NCI-H2196 treated with DMSO at 0.1 percent for 48 hours (cell line): ENCODE results near the gene MACROD1.

Source experiments
- DNase-seq: peaks from one replicate; lab custom pipeline; 2025; ENCODE audit not compliant: unreplicated experiment; lab: John Stamatoyannopoulos, UW

The MACROD1 gene

DNA sequence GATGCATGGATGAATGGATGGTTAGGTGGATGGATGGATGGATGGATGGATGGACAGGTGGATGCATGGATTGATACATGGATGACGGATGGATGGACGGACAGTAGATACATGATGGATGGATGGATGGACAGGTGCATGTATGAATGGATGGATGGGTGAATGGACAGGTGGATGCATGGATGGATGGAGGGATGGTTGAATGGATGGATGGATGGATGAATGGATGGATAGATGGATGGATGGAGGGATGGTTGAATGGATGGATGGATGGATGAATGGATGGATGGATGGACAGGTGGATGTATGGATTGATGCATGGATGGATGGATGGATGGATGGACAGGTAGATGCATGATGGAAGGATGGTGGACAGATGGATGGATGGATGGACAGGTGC lies 51.7 kb downstream of the MACROD1 start:
- DNase-seq: no peak

DNA sequence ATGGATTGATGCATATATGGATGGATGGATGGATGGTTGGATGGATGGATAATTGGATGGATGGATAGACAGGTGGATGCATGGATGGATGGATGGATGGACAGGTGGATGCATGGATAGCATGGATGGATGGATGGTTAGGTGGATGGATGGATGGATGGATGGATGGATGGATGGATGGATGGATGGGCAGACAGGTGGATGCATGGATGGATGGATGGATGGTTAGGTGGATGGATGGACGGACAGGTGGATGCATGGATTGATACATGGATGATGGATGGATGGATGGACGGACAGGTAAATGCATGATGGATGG lies 52.5 kb downstream of the MACROD1 start:
- DNase-seq: no peak

DNA sequence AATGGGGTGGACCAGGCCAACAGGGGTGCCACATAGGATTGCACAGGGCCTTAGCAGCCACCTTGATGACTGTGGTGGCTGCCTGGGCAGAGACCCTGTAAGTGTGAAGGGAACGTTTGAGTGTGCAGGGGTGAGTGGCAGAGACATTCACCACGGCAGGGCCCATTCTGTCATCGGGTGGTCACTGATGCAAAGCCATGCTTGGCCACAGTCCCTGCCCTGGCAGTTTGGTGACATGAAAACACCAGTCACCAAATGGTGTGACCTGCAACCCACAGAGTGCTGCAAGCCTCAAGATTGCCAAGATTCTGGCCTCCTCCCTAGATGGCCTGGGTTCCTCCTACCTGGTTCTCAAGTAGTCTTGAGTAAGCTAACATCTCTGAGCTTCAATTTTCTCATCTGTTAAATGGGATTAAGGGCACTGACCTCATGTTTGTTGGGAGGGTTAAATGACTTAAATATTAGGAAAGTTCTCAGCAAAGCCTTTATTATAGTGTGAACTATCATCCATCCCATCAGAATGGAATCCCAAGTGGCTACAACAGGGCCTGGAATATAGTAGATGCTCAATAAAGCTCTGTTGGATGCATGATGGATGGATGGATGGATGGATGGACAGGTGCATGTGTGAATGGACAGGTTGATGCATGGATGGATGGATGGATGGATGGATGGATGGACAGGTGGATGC lies 53.0 kb downstream of the MACROD1 start:
- no peak for DNase-seq

DNA sequence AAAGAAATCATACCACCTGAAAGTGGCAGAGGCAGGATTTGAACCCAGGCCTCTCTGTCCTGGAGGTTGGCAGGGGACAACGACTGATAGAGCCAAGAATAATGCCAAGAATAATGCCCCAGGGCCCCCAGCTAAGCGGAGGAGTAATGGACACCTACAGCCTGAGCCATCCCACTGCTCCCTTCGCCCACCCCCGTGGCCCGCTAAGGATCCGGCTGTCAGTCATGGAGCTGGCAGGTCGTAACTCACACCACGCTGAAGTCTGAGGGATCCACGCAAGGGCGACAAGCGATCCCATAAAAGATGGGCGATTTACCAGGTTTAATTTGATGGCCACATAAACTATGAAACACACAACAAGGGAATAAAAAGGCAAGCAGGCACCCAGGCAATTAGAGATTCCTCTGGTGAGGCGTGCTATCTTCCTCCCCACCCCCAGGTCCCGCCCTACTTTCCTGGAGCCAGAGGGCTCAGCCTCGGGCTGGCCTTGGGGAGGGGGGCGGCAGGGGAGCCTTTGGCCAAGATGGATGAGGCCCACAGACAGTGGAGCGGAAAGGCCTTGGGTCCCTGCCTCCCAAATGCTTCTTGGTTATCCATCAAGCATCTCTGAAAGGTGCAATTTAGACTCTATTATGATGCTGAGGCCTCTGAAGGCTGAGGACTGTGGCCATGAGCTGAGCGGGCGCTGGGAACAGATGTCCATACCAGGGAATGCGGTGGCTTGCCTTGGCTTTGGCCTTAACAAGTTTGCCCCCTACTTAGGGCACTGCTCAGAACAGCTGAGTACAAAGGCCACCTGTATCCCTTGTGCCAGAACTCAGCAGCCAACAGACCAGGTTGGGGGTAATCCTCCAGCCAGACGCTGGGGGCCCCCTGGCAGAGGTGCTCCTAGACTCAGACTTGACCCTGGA lies 55.2 kb downstream of the MACROD1 start:
- no peak for DNase-seq

DNA sequence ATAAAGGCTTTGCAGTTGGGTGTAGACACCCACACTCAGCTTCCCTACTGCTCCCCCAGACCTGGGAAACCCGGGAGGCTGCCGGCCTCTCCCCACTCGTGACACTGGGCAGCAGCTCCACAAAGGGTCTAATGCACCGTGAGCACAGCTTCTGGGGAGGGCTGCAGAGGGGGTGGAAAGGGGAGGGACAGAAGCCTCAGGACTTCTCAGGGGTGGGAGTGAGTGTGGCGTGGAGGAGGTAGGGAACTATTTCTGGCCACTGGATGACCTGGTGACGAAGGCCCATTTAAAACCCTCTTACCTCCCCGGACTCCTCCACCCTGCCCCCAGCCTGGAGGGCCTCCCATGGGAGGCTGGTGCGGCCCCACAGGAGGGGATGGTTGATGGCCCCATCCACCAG lies 56.6 kb downstream of the MACROD1 start:
- DNase-seq: no peak

DNA sequence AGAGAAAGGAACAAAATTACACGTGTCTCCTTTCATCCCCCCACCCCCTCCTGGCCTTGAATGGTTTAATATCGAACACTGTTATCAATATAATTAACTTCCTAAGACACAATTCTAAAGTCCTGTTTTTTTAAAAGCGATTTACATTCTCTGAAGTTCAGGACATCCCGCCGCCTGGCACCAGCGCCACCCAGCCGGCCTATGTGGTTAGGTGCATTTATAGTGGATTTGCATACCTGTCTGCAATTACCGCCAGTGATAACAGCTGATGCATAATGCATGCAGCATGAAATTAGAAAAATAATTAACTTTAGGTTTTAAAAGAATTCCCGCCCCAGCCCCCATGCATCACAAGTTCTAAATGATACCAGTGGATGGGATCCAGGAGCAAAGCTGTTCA lies 58.6 kb downstream of the MACROD1 start:
- no peak for DNase-seq

DNA sequence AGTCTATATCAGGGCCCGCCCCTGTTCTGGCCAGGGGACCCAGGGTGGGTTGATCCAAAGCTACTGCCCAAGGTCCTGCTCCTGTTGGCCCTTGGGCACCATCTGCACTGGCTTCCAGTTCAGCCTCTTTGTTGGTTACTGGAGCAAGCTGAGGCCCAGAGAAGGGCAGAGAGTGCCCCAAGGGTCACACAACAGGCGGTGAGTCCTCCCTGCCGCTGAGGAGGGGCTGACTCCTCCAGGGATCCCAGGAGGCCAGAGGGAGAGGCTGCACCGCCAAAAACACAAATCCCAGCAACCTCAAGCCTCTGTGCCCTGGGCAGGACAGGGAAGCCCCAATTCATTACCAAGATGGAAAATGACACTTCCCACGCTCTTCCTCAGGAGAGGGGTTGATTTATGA lies 61.3 kb downstream of the MACROD1 start:
- no peak for DNase-seq

DNA sequence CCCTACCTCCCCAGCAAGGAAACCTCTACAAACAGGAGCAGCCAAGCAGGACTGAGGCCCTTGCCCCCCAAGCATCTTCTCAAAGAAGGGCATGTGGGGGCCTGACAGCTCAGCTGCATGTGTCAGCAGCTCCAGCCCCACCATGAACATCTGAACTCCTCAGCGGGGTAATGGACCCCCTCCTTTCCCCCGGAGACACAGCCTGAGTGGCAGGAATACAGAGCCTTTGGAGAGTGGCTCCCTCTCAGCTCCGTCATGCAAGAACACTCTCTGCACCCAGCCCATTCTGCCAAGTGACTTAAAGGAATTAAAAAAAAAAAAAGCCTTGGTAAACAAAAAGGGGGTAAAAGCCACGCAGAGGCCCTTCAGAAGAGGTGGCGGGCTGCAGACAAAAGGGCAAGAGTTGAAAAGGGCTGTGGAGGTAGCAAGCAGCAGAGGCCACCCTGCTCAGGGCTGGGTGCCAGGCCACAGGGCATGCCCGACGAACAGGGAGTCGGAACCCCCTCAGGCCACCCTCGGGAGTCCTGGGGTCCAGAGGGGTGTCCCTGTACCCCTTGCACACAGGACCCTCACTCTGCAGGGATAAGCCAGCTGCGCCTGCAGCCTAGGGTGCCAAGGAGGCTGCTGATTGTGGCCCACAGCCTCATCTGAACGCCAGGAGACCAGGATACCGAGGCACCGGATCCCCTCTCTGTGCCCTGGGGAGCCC lies 62.5 kb downstream of the MACROD1 start:
- DNase-seq: no peak

DNA sequence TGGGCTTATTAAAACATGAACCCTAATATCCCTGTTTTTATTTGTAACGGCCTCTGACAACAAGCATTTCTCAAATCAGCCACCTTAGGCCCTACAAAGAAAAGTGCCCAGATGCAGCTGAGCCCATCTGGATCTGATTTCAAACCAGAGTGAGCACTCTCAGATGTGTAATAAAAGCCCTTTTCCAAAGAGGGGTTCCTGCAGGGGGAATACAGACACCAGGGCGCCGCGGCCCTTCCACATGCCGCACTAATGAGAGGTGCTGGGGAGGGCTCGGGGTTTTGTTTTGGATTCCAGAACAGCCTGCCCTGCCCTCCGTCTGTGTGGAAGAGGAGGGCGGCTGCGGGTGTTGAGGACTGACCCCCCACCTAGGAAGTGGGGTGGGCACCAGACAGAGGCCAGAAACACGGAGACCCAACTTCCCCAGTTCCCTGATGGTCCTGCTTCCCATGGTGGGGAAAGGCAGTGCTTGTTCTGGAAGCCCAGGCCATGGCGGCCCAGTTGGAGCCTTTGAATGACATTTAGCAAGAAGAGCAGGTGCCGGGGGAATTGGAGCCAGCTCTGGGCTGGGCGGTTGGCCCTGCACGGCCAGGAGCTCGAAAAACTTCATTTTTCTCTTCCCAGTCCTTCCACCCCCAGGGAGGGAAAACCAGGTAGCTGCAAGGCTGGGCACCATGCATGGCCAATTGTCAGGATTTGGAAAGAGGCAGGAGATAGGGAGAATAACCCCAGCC lies 63.7 kb downstream of the MACROD1 start:
- no peak for DNase-seq

DNA sequence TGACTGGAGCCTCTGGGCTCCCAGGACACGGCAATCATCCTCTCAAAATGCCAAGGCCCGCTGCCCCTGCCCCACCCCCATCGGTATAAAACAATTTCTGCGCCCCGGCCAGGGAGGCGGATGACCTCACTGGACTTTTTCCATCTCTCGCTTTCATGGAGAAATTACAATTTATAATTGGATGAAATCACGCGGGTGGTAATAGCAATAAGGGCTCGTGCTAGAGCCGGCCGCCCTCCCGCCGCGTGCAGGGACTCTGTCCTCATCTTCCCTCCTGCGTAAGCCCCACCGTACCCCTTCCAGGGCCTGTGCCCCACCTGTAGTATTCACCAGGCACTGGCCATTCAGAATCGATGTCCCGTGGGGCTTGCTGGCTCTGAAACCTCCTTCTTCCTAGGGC lies 64.5 kb downstream of the MACROD1 start:
- no peak for DNase-seq

DNA sequence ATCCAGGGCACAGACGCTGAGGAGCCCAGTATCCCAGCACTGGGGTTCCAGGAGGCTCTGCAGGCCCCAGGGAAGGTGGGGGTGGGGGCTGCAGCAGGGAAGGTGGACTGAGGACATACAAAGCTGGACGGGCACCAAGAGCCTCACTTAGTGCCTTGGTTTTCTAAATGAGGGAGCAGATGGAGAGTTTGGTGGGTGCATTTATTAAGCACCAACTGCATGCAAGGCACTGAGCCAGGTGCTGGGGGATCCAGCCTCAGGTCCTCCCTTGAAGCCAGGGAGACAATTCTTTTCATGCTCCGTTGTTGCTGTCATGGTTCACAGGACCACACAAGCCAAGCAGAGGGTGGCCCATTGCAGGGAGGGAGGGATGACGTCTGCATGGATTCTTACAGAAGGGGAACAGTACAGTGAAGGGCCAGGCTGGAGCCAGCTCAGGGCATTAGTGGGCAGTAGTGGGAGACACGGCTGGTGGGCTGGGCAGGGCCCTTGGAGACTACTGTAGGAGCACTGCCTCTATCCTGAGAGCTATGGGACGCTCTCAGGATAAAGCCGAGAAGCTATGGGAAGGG lies 65.0 kb downstream of the MACROD1 start:
- DNase-seq: no peak

DNA sequence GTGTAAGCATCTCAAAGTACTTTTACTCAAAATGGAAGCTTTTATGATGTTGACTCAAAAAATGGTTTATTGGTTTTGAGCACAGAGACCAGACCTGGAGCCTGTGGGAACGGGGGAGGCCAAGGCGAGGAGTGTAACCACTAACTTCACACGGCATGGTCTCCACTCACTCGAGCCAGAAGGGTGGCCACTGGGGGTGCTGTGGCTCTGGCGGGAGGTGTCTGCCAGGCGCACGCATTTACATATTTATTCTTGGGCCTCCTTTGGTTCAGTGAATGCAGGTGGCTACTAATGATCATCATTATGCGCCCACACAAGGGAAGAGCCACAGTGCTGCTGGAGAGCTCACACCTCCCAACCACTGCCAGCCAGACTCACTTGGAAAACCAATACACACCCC lies 65.6 kb downstream of the MACROD1 start:
- DNase-seq: no peak

DNA sequence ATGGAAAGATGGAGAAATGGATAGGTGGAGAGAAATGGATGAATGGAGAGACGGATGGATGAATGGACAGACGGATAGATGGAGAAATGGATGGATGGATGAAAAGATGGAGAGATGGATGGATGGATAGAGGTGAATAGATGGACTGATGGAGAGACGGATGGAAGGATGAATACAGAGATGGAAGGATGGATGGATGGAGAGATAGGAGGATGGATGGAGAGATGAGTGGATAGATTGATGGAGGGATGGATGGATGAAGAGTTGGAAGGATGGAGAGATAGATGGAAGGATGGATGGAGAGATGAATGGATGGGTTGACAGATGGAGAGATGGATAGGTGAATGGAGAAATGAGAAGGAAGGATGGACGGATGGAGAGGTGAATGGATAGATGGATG lies 66.5 kb downstream of the MACROD1 start:
- DNase-seq: no peak

DNA sequence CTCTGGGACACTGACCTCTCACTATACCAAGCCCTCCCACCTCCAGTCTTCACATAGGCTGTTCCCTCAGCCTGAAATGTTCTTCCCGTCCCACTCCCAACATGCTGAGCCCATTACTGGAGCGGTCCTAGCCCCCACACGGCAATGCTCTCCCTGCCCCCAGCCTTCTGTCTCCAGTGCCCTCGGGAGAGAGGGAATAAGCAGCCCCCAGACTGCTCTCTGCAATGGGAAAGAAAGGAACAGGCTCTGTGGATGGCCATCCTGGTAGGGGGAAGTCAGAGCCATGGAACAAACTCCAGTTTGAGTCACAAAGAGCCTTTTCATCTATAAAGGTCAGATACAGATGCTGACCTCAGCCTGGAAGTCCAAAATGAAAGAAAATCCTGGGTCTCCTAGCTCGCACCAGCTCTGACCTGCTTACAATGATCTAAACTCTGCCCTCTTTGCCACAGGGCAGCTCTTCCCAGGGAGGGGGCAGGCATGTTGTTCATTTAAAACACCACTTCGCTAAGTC lies 67.5 kb downstream of the MACROD1 start:
- no peak for DNase-seq

DNA sequence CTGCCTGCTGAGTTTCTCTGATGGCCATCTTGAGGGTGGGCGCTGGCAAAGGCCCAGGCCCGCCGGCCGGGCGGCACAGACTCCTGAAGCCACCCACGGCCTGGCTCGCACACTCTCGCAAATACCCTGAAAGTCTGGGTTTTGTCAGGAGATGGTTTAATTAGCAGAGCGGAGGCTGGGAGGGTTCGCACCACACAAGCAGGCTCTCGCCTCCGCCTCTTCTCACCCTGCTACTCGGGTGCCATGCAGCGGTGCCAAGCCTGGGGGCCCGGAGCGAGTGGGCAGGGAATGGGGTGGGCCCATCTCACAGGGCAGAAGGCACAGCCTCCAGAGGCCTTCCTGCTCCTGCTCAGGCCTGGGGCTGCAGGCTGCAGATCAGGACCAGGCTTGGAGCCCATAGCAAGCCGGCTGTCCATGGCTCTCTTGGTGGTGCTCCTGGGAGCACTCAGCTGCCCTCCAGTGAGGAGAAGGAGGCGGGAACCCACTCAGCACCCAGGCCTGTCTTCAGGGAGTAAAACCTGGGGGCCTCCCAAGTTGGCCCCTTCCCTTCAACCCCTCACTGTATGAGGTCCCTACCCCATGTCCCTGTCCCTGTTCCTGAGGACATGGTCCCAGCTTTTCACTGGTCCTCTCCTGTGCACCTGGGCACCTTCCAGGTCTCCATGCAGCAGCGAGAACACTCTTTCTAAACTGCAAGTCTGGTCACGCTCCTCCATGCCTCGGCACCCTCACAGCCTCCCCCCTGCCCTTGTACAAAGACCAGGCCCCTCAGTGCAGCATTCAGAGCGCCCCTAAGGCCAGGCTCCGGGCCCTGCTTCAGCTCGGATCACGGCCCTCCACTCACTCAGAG lies 68.2 kb downstream of the MACROD1 start:
- no peak for DNase-seq

DNA sequence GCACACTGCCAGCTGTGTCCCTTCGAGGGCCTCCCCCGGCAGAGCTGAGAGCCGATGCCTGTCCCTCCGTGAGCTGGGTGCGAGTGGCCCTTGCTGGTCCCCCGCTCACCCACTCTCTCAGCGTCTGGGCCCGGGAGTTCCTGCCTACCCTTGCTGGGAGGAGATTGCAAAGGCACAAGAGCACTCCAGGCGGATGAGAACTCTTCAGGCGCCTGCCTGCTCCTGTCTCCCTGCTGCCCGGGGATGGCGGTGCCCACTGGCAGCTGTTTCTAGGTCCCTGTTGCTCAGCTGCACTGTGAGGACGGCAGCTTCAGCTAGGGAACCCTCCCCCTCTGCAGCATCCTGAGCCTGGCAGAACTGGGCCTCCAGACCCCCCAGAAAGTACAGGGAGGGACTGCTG lies 69.1 kb downstream of the MACROD1 start:
- DNase-seq: no peak

DNA sequence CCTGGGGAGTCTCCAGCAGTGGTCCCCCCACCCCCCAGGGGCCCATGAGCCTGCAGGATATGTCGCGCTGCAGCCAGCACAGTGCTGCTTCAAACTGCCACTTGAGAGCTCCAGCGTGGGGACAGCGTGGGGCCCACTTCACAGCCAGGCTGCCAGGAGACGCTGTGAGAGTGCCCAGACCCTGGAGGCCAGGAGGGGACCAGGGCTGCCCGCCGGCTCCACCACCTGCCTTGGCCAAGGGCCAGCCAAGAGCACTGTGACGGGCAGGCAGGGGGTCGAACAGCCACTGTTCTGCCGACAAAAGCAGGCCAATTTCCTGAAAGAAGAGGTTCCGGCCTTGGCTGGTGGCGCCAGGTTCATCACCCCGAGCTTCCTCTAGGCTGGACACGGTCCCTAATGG lies 70.0 kb downstream of the MACROD1 start:
- DNase-seq: no peak

DNA sequence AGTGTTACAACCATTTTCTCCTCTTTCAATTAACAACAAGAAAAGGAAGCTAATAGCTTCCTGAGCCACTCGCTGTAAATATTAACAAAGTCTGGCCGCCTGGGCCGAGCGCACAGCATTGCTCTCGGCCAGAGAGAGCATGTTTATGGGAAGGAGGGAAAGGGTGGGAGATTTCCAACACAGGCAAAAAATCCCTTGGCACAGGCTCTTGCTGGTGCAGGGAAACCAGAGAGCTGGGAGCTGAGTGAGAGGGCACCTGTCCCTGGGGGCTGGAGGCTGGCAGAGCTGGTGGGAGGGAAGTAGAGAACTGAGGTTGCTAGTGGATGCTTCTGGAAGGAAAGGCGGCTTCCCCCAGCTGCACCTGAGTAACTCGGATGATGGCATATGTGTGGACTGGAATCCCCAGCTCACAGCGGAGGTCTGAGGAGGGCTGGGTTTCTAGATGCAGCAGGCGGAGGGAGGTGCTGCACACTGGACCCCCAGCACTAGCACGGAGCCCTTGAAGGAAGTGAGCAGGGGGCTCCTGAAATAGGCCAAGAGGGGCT lies 70.6 kb downstream of the MACROD1 start:
- no peak for DNase-seq

DNA sequence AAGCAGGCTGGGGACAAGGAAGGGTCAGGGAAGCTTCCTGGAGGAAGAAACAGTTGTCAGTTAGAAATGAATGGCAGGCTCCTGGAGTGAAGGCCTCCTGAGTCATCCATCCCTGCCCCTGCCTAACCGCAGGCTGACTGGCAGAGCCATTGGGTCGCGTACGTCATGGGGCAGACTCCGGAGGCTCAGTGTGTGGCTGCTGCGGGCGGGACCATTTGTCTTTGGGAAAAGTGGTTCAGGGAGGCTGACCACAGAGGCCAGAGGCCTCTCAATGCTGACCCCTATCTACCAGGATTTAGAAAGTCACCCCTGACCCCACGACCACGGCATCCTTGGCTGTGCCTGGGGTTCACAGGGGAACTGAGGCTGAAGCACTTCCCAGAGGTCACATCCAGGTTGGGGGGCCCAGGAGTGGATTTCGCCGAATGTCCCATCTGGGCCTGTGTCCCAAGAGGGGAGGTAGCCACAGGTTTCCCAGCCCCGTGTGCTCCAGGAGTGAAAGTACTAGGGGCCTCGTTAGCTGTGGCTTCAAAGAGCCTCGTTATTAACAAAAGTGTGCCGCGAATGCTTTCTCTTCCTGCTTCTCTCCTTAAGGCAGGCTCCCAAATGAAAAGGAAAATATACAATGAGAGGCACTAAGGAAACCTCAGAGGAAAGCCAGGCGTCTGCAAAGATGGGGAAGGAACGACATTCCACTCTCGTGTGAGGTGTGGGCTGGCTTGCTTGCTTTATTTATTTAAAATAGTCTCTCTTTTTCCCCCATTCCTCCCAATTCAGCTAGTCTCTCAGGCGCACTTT lies 71.3 kb downstream of the MACROD1 start:
- DNase-seq: no peak
